IMR-90 (cell line): ENCODE data around the gene FAIM2. TPM values are rescaled to one million over a fixed set of nuclear protein-coding genes. Genes with fewer than 3 reads are reported as not detected.
"Not testable (repeated sequence)": the region's sequence is repeated elsewhere in the genome, so short reads cannot be mapped to it uniquely, and the experiment has no call there.

Experiments used
- ATAC-seq: fragments of 200-7000 bp; cut with Tn5 transposase; 2 replicates; pipeline ENCODE4 v1.9.1; 2020; ENCODE audit warnings: low read depth, mild to moderate bottlenecking, moderate library complexity
- BruUV-seq: library from RNA; stranded (reverse); fragments of 400-500 nt; replicated peaks from 2 replicates; lab custom pipeline; 2021; lab: Mats Ljungman, UMichigan
- CTCF ChIA-PET: fragments of 300-600 bp; formaldehyde crosslinking; extraction: SDS; loops from one replicate; lab custom pipeline; 2021; ENCODE audit warnings: antibody characterized with exemption; lab: Yijun Ruan, JAX
- POLR2A ChIA-PET: fragments of 300-600 bp; sonication (Branson Sonifier 250); formaldehyde crosslinking; loops from one replicate; lab custom pipeline; 2022; ENCODE audit warnings: antibody characterized with exemption; ENCODE audit not compliant: unreplicated experiment; lab: Charles Lee
- DNase-seq: peaks from one replicate; pipeline ENCODE4 v3.0.0; 2013
- H2AFZ ChIP-seq: replicated peaks from 2 replicates; pipeline ENCODE3; 2013; ENCODE audit warnings: low read length, mild to moderate bottlenecking; ENCODE audit not compliant: poor library complexity
- H2AK5ac ChIP-seq: 2 replicates; pipeline ENCODE4 v1.6.1; 2013; ENCODE audit warnings: low read depth, low read length, inconsistent platforms
- H2AK9ac ChIP-seq: replicated peaks from 2 replicates; pipeline ENCODE3; 2013; ENCODE audit warnings: mild to moderate bottlenecking, low read depth, low read length, moderate library complexity; ENCODE audit not compliant: poor library complexity
- H2BK120ac ChIP-seq: 2 replicates; pipeline ENCODE4 v1.6.1; 2013; ENCODE audit warnings: low read depth, low read length, inconsistent platforms
- H2BK15ac ChIP-seq: 3 replicates; pipeline ENCODE4 v1.6.1; 2013; ENCODE audit warnings: low read depth, low read length, inconsistent platforms
- H2BK20ac ChIP-seq: 2 replicates; pipeline ENCODE4 v1.6.1; 2013; ENCODE audit warnings: low read depth, mild to moderate bottlenecking, inconsistent platforms, low read length, moderate library complexity
- H2BK5ac ChIP-seq: 2 replicates; pipeline ENCODE4 v1.6.1; 2013; ENCODE audit warnings: mild to moderate bottlenecking, low read depth, low read length, inconsistent platforms; ENCODE audit not compliant: poor library complexity, severe bottlenecking
- H3K14ac ChIP-seq: replicated peaks from 2 replicates; pipeline ENCODE4 v1.6.1; 2013; ENCODE audit warnings: low read depth, low read length, inconsistent platforms
- H3K18ac ChIP-seq: 2 replicates; pipeline ENCODE4 v1.6.1; 2013; ENCODE audit warnings: low read depth, low read length, control low read depth
- H3K23ac ChIP-seq: 2 replicates; pipeline ENCODE4 v1.6.1; 2013; ENCODE audit warnings: low read depth, low read length, inconsistent platforms
- H3K27ac ChIP-seq: 2 replicates; pipeline ENCODE4 v1.5.1; 2013; ENCODE audit warnings: mild to moderate bottlenecking, control low read depth, low read length; ENCODE audit not compliant: insufficient read depth
- H3K27me3 ChIP-seq: 2 replicates; pipeline ENCODE4 v1.6.1; 2013; ENCODE audit warnings: low read length; ENCODE audit not compliant: control insufficient read depth, insufficient read depth
- H3K36me3 ChIP-seq: 2 replicates; pipeline ENCODE4 v1.6.1; 2013; ENCODE audit warnings: low read length, mixed read lengths; ENCODE audit not compliant: control insufficient read depth, insufficient read depth
- H3K4ac ChIP-seq: 2 replicates; pipeline ENCODE4 v1.6.1; 2013; ENCODE audit warnings: low read depth, low read length, inconsistent platforms
- H3K4me1 ChIP-seq: 2 replicates; pipeline ENCODE4 v1.6.1; 2013; ENCODE audit warnings: low read length, mixed read lengths; ENCODE audit not compliant: control insufficient read depth, insufficient read depth
- H3K4me2 ChIP-seq: 2 replicates; pipeline ENCODE4 v1.6.1; 2013; ENCODE audit warnings: low read depth, mild to moderate bottlenecking, control low read depth, low read length, moderate library complexity
- H3K4me3 ChIP-seq: 2 replicates; pipeline ENCODE4 v1.5.1; 2013; ENCODE audit warnings: low read depth, mild to moderate bottlenecking, control low read depth, low read length, moderate library complexity; ENCODE audit not compliant: insufficient read depth
- H3K56ac ChIP-seq: 2 replicates; pipeline ENCODE4 v1.6.1; 2013; ENCODE audit warnings: low read length, inconsistent platforms; ENCODE audit not compliant: insufficient read depth; ENCODE audit errors: extremely low read depth
- H3K79me1 ChIP-seq, 2 experiments: 2 replicates each; pipeline ENCODE4 v1.6.1; 2013; ENCODE audit warnings: low read length in 2 of 2, inconsistent platforms in 1 of 2, low read depth in 1 of 2
- H3K9ac ChIP-seq: 2 replicates; pipeline ENCODE4 v1.6.1; 2013; ENCODE audit warnings: low read depth, low read length, control low read depth
- H3K9me1 ChIP-seq: 2 replicates; pipeline ENCODE4 v1.6.1; 2013; ENCODE audit warnings: low read length, inconsistent platforms; ENCODE audit not compliant: insufficient read depth
- H3K9me3 ChIP-seq: 2 replicates; pipeline ENCODE4 v1.6.1; 2013; ENCODE audit warnings: low read length; ENCODE audit not compliant: control insufficient read depth, insufficient read depth
- H4K20me1 ChIP-seq: 2 replicates; pipeline ENCODE4 v1.6.1; 2013; ENCODE audit warnings: low read length, inconsistent platforms; ENCODE audit not compliant: insufficient read depth
- H4K5ac ChIP-seq: 2 replicates; pipeline ENCODE4 v1.6.1; 2013; ENCODE audit warnings: mild to moderate bottlenecking, low read depth, low read length, control low read depth
- H4K8ac ChIP-seq, 2 experiments: 2 replicates each; pipeline ENCODE4 v1.6.1; 2013; ENCODE audit warnings: low read depth in 2 of 2, low read length in 2 of 2, control low read depth in 1 of 2, inconsistent platforms in 1 of 2
- H4K91ac ChIP-seq: 2 replicates; pipeline ENCODE4 v1.6.1; 2013; ENCODE audit warnings: low read depth, low read length, inconsistent platforms; ENCODE audit not compliant: insufficient read depth
- WGBS, 2 experiments: methylation state at CpG; one replicate each; pipeline versions ENCODE4 v1.1.5 to v1.1.7; 2013; ENCODE audit warnings: missing lambda C conversion rate in 2 of 2; ENCODE audit not compliant: insufficient read length in 1 of 2; ENCODE audit errors: extremely low coverage in 2 of 2; 5-methylcytosine and 5-hydroxymethylcytosine counted together
- dilution Hi-C: fragments of 300-500 bp; cut with HindIII; formaldehyde crosslinking; loops from one replicate; pipeline ENCODE4 v1.14.3; 2018; ENCODE audit warnings: low sequenced_read_pairs; ENCODE audit not compliant: unreplicated experiment
- in situ Hi-C: fragments of 300-500 bp; cut with MboI; formaldehyde crosslinking; loops from 3 replicates; pipeline ENCODE4 v1.14.3; 2019; ENCODE audit warnings: low sequenced_read_pairs, inconsistent platforms, mixed read lengths
- intact Hi-C: fragments of 100-400 bp; cut with micrococcal nuclease; formaldehyde crosslinking; loops from 2 replicates; pipeline ENCODE4 v1.10.0; 2022
- polyA plus RNA-seq, 3 experiments: library from polyadenylated mRNA; depleted of rRNA; stranded (reverse); fragments of >200 nt; gene quantifications; 2 replicates each; pipeline ENCODE4 v1.2.3, GENCODE V29; 2012; ENCODE audit warnings: low replicate concordance in 1 of 3
- total RNA-seq: library from RNA; depleted of rRNA; stranded (reverse); fragments of >200 nt; gene quantifications from 2 replicates; pipeline ENCODE4 v1.2.3, GENCODE V29; 2012

The FAIM2 gene
- total and polyA plus RNA-seq, 2 of the 4 experiments (the other 2 are of a cell fraction): 0.72 to 5.3 TPM

DNA sequence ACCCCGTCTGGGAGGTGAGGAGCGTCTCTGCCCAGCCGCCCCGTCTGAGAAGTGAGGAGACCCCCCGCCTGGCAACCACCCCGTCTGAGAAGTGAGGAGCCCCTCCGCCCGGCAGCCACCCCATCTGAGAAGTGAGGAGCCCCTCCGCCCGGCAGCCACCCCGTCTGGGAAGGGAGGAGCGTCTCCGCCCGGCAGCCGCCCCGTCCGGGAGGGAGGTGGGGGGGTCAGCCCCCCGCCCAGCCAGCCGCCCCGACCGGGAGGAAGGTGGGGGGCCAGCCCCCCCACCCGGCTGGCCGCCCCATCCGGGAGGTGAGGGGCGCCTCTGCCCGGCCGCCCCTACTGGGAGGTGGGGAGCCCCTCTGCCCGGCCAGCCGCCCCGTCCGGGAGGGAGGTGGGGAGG is 42.8 kb downstream of the FAIM2 start:
- DNase-seq, H2AK9ac ChIP-seq, H3K4ac ChIP-seq, H2AFZ ChIP-seq, H3K36me3 ChIP-seq, ATAC-seq, H3K9ac ChIP-seq, H3K9me3 ChIP-seq, H4K5ac ChIP-seq, H3K4me1 ChIP-seq, CTCF ChIA-PET, intact Hi-C loops, H4K20me1 ChIP-seq, in situ Hi-C loops, dilution Hi-C loops, H3K14ac ChIP-seq, BruUV-seq, H3K79me1 ChIP-seq, H3K56ac ChIP-seq, H2BK15ac ChIP-seq, H4K91ac ChIP-seq, H3K27ac ChIP-seq, H3K18ac ChIP-seq, H2BK20ac ChIP-seq, POLR2A ChIA-PET, H4K8ac ChIP-seq, H3K4me3 ChIP-seq, H2BK5ac ChIP-seq, H3K9me1 ChIP-seq, H3K23ac ChIP-seq, H2AK5ac ChIP-seq, H2BK120ac ChIP-seq, H3K4me2 ChIP-seq: not testable (repeated sequence)
- WGBS, 2 experiments: no CpG with 5 or more reads among the region's 31 CpGs
- H3K27me3 ChIP-seq: peaks cover 24% of the 10 kb centered on the region

DNA sequence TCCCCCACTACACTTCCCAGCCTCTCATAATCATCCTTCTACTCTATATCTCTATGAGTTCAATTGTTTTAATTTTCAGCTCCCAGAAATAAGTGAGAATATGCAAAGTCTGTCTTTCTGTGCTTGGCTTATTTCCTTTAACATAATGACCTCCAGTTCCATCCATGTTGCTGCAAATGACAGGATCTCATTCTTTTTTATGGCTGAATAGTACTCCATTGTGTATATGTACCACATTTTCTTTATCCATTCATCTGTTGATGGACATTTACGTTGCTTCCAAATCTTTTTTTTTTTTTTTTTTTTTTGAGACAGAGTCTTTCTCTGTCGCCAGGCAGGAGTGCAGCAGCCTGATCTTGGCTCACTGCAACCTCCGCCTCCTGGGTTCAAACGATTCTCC is 47.8 kb downstream of the FAIM2 start:
- H3K79me1 ChIP-seq, H3K27ac ChIP-seq, H3K56ac ChIP-seq, H3K9ac ChIP-seq, H4K8ac ChIP-seq, intact Hi-C loops, H4K91ac ChIP-seq, H3K4me2 ChIP-seq, BruUV-seq, H3K4me1 ChIP-seq, dilution Hi-C loops, DNase-seq, H2BK120ac ChIP-seq, H3K9me1 ChIP-seq, H3K18ac ChIP-seq, H4K20me1 ChIP-seq, H3K4me3 ChIP-seq, H2BK15ac ChIP-seq, H2AFZ ChIP-seq, H3K36me3 ChIP-seq, H4K5ac ChIP-seq, H2AK9ac ChIP-seq, H3K4ac ChIP-seq, H3K14ac ChIP-seq, in situ Hi-C loops, H3K9me3 ChIP-seq, H2BK20ac ChIP-seq, H2AK5ac ChIP-seq, H2BK5ac ChIP-seq, CTCF ChIA-PET, H3K23ac ChIP-seq, POLR2A ChIA-PET, ATAC-seq: not testable (repeated sequence)
- peaks cover 21% of the 10 kb centered on the region for H3K27me3 ChIP-seq
- WGBS, 2 experiments: no CpG with 5 or more reads among the region's 4 CpGs
